Measurements from ENCODE around the gene NR3C2.

NR3C2 gene

GRCh38 chr4:148271166-148271565, 171.0 kb downstream of the NR3C2 start:
- Histone ChIP-seq H3K36me3 (no peaks in the 10 kb centered on the region), H3K4me2 (no peak overlapping the region), H3K4me1 (no peaks in the 10 kb centered on the region), H3K27ac (no peak overlapping the region), H3K27me3 (no peaks in the 10 kb centered on the region), H3K9ac (no peak overlapping the region), H4K20me1 (no peaks in the 10 kb centered on the region), H3K9me3 (peaks cover 13% of the 10 kb centered on the region; the same call in 1 of the 2 replicates), H3K4me3 (no peak overlapping the region)
- no peak for TF ChIP-seq Cebpa-rat (IDR thresholded peaks at IDR 0.05)

GRCh38 chr4:148270630-148271029, 171.6 kb downstream of the NR3C2 start:
- no peak for TF ChIP-seq Cebpa-rat (IDR thresholded peaks at IDR 0.05)
- Histone ChIP-seq H3K4me1 (no peaks in the 10 kb centered on the region), H3K36me3 (no peaks in the 10 kb centered on the region), H3K9ac (no peak overlapping the region), H3K4me2 (no peak overlapping the region), H4K20me1 (no peaks in the 10 kb centered on the region), H3K27me3 (no peaks in the 10 kb centered on the region), H3K4me3 (no peak overlapping the region), H3K27ac (no peak overlapping the region), H3K9me3 (peaks cover 13% of the 10 kb centered on the region; the same call in 1 of the 2 replicates)

- no peak overlapping the region for H3K4me2 ChIP-seq
- H3K9ac ChIP-seq: no peak overlapping the region
- no peaks in the 10 kb centered on the region for H3K27me3 ChIP-seq
- peaks cover 3% of the 10 kb centered on the region; the same call in 1 of the 2 replicates for H3K9me3 ChIP-seq
- H4K20me1 ChIP-seq: no peaks in the 10 kb centered on the region
- H3K4me3 ChIP-seq: no peak overlapping the region
- no peak overlapping the region for H3K27ac ChIP-seq
- no peak for TF ChIP-seq Cebpa-rat (IDR thresholded peaks at IDR 0.05)
- H3K4me1 ChIP-seq: no peaks in the 10 kb centered on the region
- no peaks in the 10 kb centered on the region for H3K36me3 ChIP-seq
Measured at GRCh38 chr4:148268835-148269234, 173.4 kb downstream of the NR3C2 start.

- H3K4me3 ChIP-seq: no peak overlapping the region
- H3K9ac ChIP-seq: no peak overlapping the region
- no peaks in the 10 kb centered on the region for H3K36me3 ChIP-seq
- H3K4me1 ChIP-seq: no peaks in the 10 kb centered on the region
- no peak overlapping the region for H3K4me2 ChIP-seq
- H4K20me1 ChIP-seq: no peaks in the 10 kb centered on the region
- no peaks in the 10 kb centered on the region for H3K9me3 ChIP-seq
- H3K27ac ChIP-seq: no peak overlapping the region
- H3K27me3 ChIP-seq: no peaks in the 10 kb centered on the region
- TF ChIP-seq Cebpa-rat (IDR thresholded peaks at IDR 0.05): no peak
Measured at GRCh38 chr4:148266921-148267320, 175.3 kb downstream of the NR3C2 start.

- H3K27ac ChIP-seq: no peak overlapping the region
- no peak overlapping the region for H3K9ac ChIP-seq
- H3K4me3 ChIP-seq: no peak overlapping the region
- no peaks in the 10 kb centered on the region for H3K27me3 ChIP-seq
- no peaks in the 10 kb centered on the region for H3K36me3 ChIP-seq
- TF ChIP-seq Cebpa-rat (IDR thresholded peaks at IDR 0.05): no peak
- H4K20me1 ChIP-seq: no peaks in the 10 kb centered on the region
- no peak overlapping the region for H3K4me2 ChIP-seq
- H3K9me3 ChIP-seq: no peaks in the 10 kb centered on the region
- no peaks in the 10 kb centered on the region for H3K4me1 ChIP-seq
Measured at GRCh38 chr4:148266240-148266639, 176.0 kb downstream of the NR3C2 start.

GRCh38 chr4:148265627-148266026, 176.6 kb downstream of the NR3C2 start:
- no peaks in the 10 kb centered on the region for H3K27me3 ChIP-seq

GRCh38 chr4:148263802-148264201, 178.4 kb downstream of the NR3C2 start:
- no peaks in the 10 kb centered on the region for H3K36me3 ChIP-seq
- no peak for TF ChIP-seq Cebpa-rat (IDR thresholded peaks at IDR 0.05)
- no peak overlapping the region for H3K9ac ChIP-seq
- H3K27ac ChIP-seq: no peak overlapping the region
- H4K20me1 ChIP-seq: no peaks in the 10 kb centered on the region
- no peaks in the 10 kb centered on the region for H3K4me1 ChIP-seq
- no peaks in the 10 kb centered on the region for H3K9me3 ChIP-seq
- no peaks in the 10 kb centered on the region for H3K27me3 ChIP-seq
- H3K4me2 ChIP-seq: no peak overlapping the region
- no peak overlapping the region for H3K4me3 ChIP-seq

More at GRCh38 chr4:148265627-148266026, 176.6 kb downstream of the NR3C2 start:
- H3K9ac ChIP-seq: no peak overlapping the region
- no peaks in the 10 kb centered on the region for H4K20me1 ChIP-seq
- no peaks in the 10 kb centered on the region for H3K9me3 ChIP-seq
- no peaks in the 10 kb centered on the region for H3K36me3 ChIP-seq
- H3K4me3 ChIP-seq: no peak overlapping the region
- no peak for TF ChIP-seq Cebpa-rat (IDR thresholded peaks at IDR 0.05)
- H3K27ac ChIP-seq: no peak overlapping the region
- no peak overlapping the region for H3K4me2 ChIP-seq
- H3K4me1 ChIP-seq: no peaks in the 10 kb centered on the region

- H3K4me3 ChIP-seq: no peak overlapping the region
- no peak for TF ChIP-seq Cebpa-rat (IDR thresholded peaks at IDR 0.05)
Measured at GRCh38 chr4:148263127-148263526, 179.1 kb downstream of the NR3C2 start.

GRCh38 chr4:148261848-148262247, 180.4 kb downstream of the NR3C2 start:
- no peaks in the 10 kb centered on the region for H3K4me1 ChIP-seq
- no peak overlapping the region for H3K4me3 ChIP-seq
- no peaks in the 10 kb centered on the region for H3K9me3 ChIP-seq
- H3K27me3 ChIP-seq: no peaks in the 10 kb centered on the region
- no peaks in the 10 kb centered on the region for H4K20me1 ChIP-seq
- no peak for TF ChIP-seq Cebpa-rat (IDR thresholded peaks at IDR 0.05)
- H3K27ac ChIP-seq: no peak overlapping the region
- H3K4me2 ChIP-seq: no peak overlapping the region
- H3K36me3 ChIP-seq: no peaks in the 10 kb centered on the region
- H3K9ac ChIP-seq: no peak overlapping the region

More at GRCh38 chr4:148263127-148263526, 179.1 kb downstream of the NR3C2 start:
- Histone ChIP-seq H3K27ac (no peak overlapping the region), H3K9me3 (no peaks in the 10 kb centered on the region), H3K9ac (no peak overlapping the region), H4K20me1 (no peaks in the 10 kb centered on the region), H3K36me3 (no peaks in the 10 kb centered on the region), H3K27me3 (no peaks in the 10 kb centered on the region), H3K4me1 (no peaks in the 10 kb centered on the region), H3K4me2 (no peak overlapping the region)

- no peak overlapping the region for H3K27ac ChIP-seq
- no peaks in the 10 kb centered on the region for H3K4me1 ChIP-seq
- no peaks in the 10 kb centered on the region for H3K27me3 ChIP-seq
- no peak for TF ChIP-seq Cebpa-rat (IDR thresholded peaks at IDR 0.05)
- H3K4me2 ChIP-seq: no peak overlapping the region
- no peak overlapping the region for H3K9ac ChIP-seq
- no peaks in the 10 kb centered on the region for H3K9me3 ChIP-seq
- H3K4me3 ChIP-seq: no peak overlapping the region
- no peaks in the 10 kb centered on the region for H3K36me3 ChIP-seq
- no peaks in the 10 kb centered on the region for H4K20me1 ChIP-seq
Measured at GRCh38 chr4:148259841-148260240, 182.4 kb downstream of the NR3C2 start.

- Histone ChIP-seq H3K4me2 (no peak overlapping the region), H3K9me3 (no peaks in the 10 kb centered on the region), H3K4me3 (no peak overlapping the region), H3K27me3 (no peaks in the 10 kb centered on the region), H4K20me1 (no peaks in the 10 kb centered on the region), H3K9ac (no peak overlapping the region), H3K36me3 (no peaks in the 10 kb centered on the region), H3K4me1 (no peaks in the 10 kb centered on the region), H3K27ac (no peak overlapping the region)
- no peak for TF ChIP-seq Cebpa-rat (IDR thresholded peaks at IDR 0.05)
Measured at GRCh38 chr4:148258535-148258934, 183.7 kb downstream of the NR3C2 start.
